ENCODE results near the gene SLC4A5. TPM values are rescaled to one million over a fixed set of nuclear protein-coding genes. Genes with fewer than 3 reads are reported as not detected.

SLC4A5 gene
- total and polyA plus RNA-seq, 2 of the 8 experiments (the other 6 are each of a cell fraction or from before 2014, with no cell fraction given) = 0.42 to 0.52 TPM

- H3K27ac ChIP-seq (ENCODE audit: low read depth, low read length) = no peak overlapping the region
- H3K4me1 ChIP-seq (replicated peaks in 1 of 4; ENCODE audit: control insufficient read depth in 3 of 4, insufficient read depth in 4 of 4, low read length in 3 of 4) = peaks cover 9 to 19% (median 12%) of the 10 kb centered on the region in 4 experiments
- no peak for DNase-seq (ENCODE audit: low read depth in 1 of 2, low spot score in 2 of 2)
- H3K23ac ChIP-seq (ENCODE audit: insufficient read length) = no peak overlapping the region
- H3K4me3 ChIP-seq (ENCODE audit: extremely low read depth in 1 of 4, insufficient read depth in 2 of 4, low read depth in 3 of 4, low read length in 4 of 4) = no peak overlapping the region
- no peak overlapping the region for H2BK120ac ChIP-seq (replicated peaks; ENCODE audit: low read depth, low read length)
- no peak overlapping the region for H3K4me2 ChIP-seq (ENCODE audit: insufficient read depth in 1 of 2, low read depth in 2 of 2, low read length in 2 of 2)
- H3K23me2 ChIP-seq (ENCODE audit: low read depth, low read length) = peaks cover 5% of the 10 kb centered on the region
- no peak overlapping the region for H4K8ac ChIP-seq (ENCODE audit: extremely low read depth, insufficient read depth, low read length)
- no peak overlapping the region for H3K56ac ChIP-seq (replicated peaks; ENCODE audit: insufficient read length, low read depth, low read length)
- no peak overlapping the region for H2BK15ac ChIP-seq (ENCODE audit: low read length)
- H2BK20ac ChIP-seq (ENCODE audit: low read length) = no peak overlapping the region
- no peak overlapping the region for H3K9ac ChIP-seq (replicated peaks in 1 of 4; ENCODE audit: extremely low read depth in 1 of 4, low read depth in 3 of 4, low read length in 3 of 4)
- H3K4ac ChIP-seq (replicated peaks; ENCODE audit: insufficient read length, low read depth, low read length) = no peak overlapping the region
- no peak overlapping the region for H2AK5ac ChIP-seq (ENCODE audit: low read depth, low read length)
- H3K79me2 ChIP-seq (ENCODE audit: control insufficient read depth in 1 of 2, insufficient read depth in 2 of 2, low read length in 2 of 2) = peaks cover 0 to 20% of the 10 kb centered on the region in 2 experiments; a peak in 1 of 4 replicates
- ChIA-PET POLR2A (ENCODE audit: partially characterized antibody) (interaction anchor here (0.6 to 4.0 kb wide), 4 partner anchors 8 to 18 kb away, joined by 3 to 18 read pairs (median 5); no protein-coding TSS in a partner anchor), CTCF (ENCODE audit: partially characterized antibody) (interaction anchor here (0.9 to 3.5 kb wide), 5 partner anchors 9 to 34 kb away, joined by 4 to 17 read pairs (median 7); no protein-coding TSS in a partner anchor)
- H4K20me1 ChIP-seq (replicated peaks in 1 of 2; ENCODE audit: control insufficient read depth in 1 of 2, insufficient read depth in 2 of 2, low read length in 2 of 2) = peaks cover 3 to 17% of the 10 kb centered on the region in 2 experiments
- H2BK5ac ChIP-seq (ENCODE audit: low read depth, low read length) = no peak overlapping the region
- H3K18ac ChIP-seq (ENCODE audit: extremely low read depth, low read length) = no peak overlapping the region
- TF ChIP-seq CHD2 (IDR thresholded peaks at IDR 0.05; ENCODE audit: low read length) (no peak), FOSL1 (IDR thresholded peaks at IDR 0.05; ENCODE audit: insufficient read depth, low read depth, low read length) (no peak), RXRA (IDR thresholded peaks at IDR 0.05; ENCODE audit: insufficient read depth, low read depth, low read length) (no peak), TAF7 (optimal IDR thresholded peaks at IDR 0.05; ENCODE audit: borderline replicate concordance, low read depth, low read length) (no peak), HDAC6 (IDR thresholded peaks at IDR 0.05; ENCODE audit: low read depth, low read length) (no peak)
- H3K27me3 ChIP-seq (replicated peaks in 1 of 4; ENCODE audit: control insufficient read depth in 3 of 4, extremely low read depth in 1 of 4, insufficient read depth in 3 of 4, low read length in 3 of 4) = no peaks in the 10 kb centered on the region
- H3K79me1 ChIP-seq (ENCODE audit: low read depth, low read length) = peaks cover 17% of the 10 kb centered on the region
- H3K36me3 ChIP-seq (ENCODE audit: control insufficient read depth in 2 of 4, insufficient read depth in 4 of 4, low read length in 3 of 4) = peaks cover 47 to 64% (median 61%) of the 10 kb centered on the region in 4 experiments
- H4K5ac ChIP-seq (ENCODE audit: insufficient read length, low read depth, low read length) = no peak overlapping the region
- H3K9me3 ChIP-seq (ENCODE audit: insufficient read depth in 2 of 2, low read depth in 1 of 2, low read length in 1 of 2) = no peaks in the 10 kb centered on the region
- no peak overlapping the region for H4K91ac ChIP-seq (replicated peaks; ENCODE audit: insufficient read length, low read length)
- FAIRE-seq = no peak
- no peak overlapping the region for H2AFZ ChIP-seq (ENCODE audit: low read length)
- WGBS, 2 experiments (ENCODE audit: extremely low coverage in 1 of 2, insufficient coverage in 1 of 2, insufficient read length in 1 of 2, insufficient replicate concordance in 2 of 2, low coverage in 1 of 2, low lambda C conversion rate in 2 of 2, missing lambda C conversion rate in 1 of 2) = 92% methylated on average over 7 of the region's 7 CpGs; no CpG with 5 or more reads in 1 of the 2 experiments
- H2BK12ac ChIP-seq (ENCODE audit: low read depth, low read length) = no peak overlapping the region
- H3K14ac ChIP-seq (ENCODE audit: insufficient read length) = no peak overlapping the region
Measured at GRCh38 chr2:74369976-74370375, 26.8 kb upstream of the SLC4A5 start.

All from H1 (cell line).